ENCODE data around the gene LY6G6F.

DNA sequence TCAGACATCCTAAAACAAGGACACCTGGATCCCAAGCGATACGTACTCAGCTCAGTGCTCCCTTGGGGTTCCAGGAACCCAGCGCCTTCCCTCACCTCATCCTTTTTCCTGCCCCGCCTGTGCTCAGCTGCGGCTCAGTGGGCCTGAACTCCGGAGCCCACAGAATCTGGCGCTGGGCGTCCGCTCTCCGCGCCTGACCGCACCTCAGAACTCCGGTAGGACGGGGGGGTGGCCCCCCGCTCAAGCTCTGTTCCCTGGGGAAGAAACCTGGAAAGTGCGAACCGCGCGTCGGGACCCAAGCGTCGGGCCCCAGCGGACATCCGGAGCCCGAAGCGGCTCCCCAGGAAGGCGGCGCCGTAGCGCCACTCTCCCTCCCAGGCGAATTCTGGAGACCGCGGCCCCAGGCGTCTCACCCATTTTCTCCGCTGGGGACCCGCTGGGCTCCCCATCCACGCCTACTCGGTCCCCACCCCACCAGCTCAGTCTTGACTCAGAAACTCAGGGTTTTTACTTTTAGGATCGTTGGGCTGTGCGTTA, 25.5 kb upstream of the LY6G6F start:
- TF ChIP-seq CTCF (IDR thresholded peaks at IDR 0.05) = peak in 2 of 3 experiments; percentile 27 to 31
- TF ChIP-seq POLR2A (IDR thresholded peaks at IDR 0.05; ENCODE audit: low read depth) = no peak
- TF ChIP-seq EP300 (IDR thresholded peaks at IDR 0.05) = no peak
- peak in 1 of 2 donors; percentile 26 for TF ChIP-seq POLR2AphosphoS5 (IDR thresholded peaks at IDR 0.05)

Data from esophagus muscularis mucosa (tissue), 4 donors.